ENCODE measurements around the gene MRPL20. TPM values are rescaled to one million over a fixed set of nuclear protein-coding genes. Genes with fewer than 3 reads are reported as not detected.

MRPL20 gene
- total RNA-seq, 6 experiments from 2014 or later: 131 to 154 (median 141) TPM

GRCh38 chr1:1360506-1361169 is 46.5 kb downstream of the MRPL20 start:
- Mint-ChIP-seq H3K9me3 (no peaks in the 10 kb centered on the region), H3K27ac (peak overlapping the region; percentile 93), H3K27me3 (ENCODE audit: insufficient read depth) (peaks cover 2% of the 10 kb centered on the region), H3K36me3 (ENCODE audit: low read depth) (peaks cover 7% of the 10 kb centered on the region), H3K4me1 (ENCODE audit: low read depth) (peaks cover 37% of the 10 kb centered on the region), H3K4me3 (peak overlapping the region; percentile 97)
- no peak for TF ChIP-seq CTCF (IDR thresholded peaks at IDR 0.05)
- peak; percentile 96 for DNase-seq

- Mint-ChIP-seq H3K4me1 (ENCODE audit: low read depth) (peaks cover 37% of the 10 kb centered on the region), H3K27me3 (ENCODE audit: insufficient read depth) (peaks cover 2% of the 10 kb centered on the region), H3K36me3 (ENCODE audit: low read depth) (peaks cover 7% of the 10 kb centered on the region), H3K4me3 (peak overlapping the region; percentile 97), H3K27ac (peak overlapping the region; percentile 93), H3K9me3 (no peaks in the 10 kb centered on the region)
- peak; percentile 72 for DNase-seq
- TF ChIP-seq CTCF (IDR thresholded peaks at IDR 0.05): no peak
Measured at GRCh38 chr1:1359664-1360468, 47.2 kb downstream of the MRPL20 start.

- Mint-ChIP-seq H3K36me3 (ENCODE audit: low read depth) (peaks cover 7% of the 10 kb centered on the region), H3K27me3 (ENCODE audit: insufficient read depth) (peaks cover 2% of the 10 kb centered on the region), H3K4me1 (ENCODE audit: low read depth) (peaks cover 37% of the 10 kb centered on the region), H3K9me3 (no peaks in the 10 kb centered on the region), H3K4me3 (peak overlapping the region; percentile 97), H3K27ac (peak overlapping the region; percentile 93)
- peak; percentile 73 for DNase-seq
- no peak for TF ChIP-seq CTCF (IDR thresholded peaks at IDR 0.05)
Measured at GRCh38 chr1:1359308-1359663, 47.8 kb downstream of the MRPL20 start.

GRCh38 chr1:1358433-1359271 is 48.4 kb downstream of the MRPL20 start, which contains the start of gene MXRA8:
Gene MXRA8, minus strand, starts transcription at chr1:1358555. Its CDS starts 51 bp downstream, at chr1:1358504.
- peaks cover 7% of the 10 kb centered on the region for H3K36me3 Mint-ChIP-seq (ENCODE audit: low read depth)
- no peaks in the 10 kb centered on the region for H3K9me3 Mint-ChIP-seq
- H3K4me1 Mint-ChIP-seq (ENCODE audit: low read depth): peaks cover 37% of the 10 kb centered on the region
- peak; percentile 76 for DNase-seq
- peaks cover 5% of the 10 kb centered on the region for H3K27me3 Mint-ChIP-seq (ENCODE audit: insufficient read depth)
- peak within 1 kb of the TSS; percentile 97 for H3K4me3 Mint-ChIP-seq
- H3K27ac Mint-ChIP-seq: peak within 1 kb of the TSS; percentile 93
- TF ChIP-seq CTCF (IDR thresholded peaks at IDR 0.05): no peak

- Mint-ChIP-seq H3K36me3 (ENCODE audit: low read depth) (peaks cover 8% of the 10 kb centered on the region), H3K9me3 (no peaks in the 10 kb centered on the region), H3K27ac (peak overlapping the region; percentile 93), H3K27me3 (ENCODE audit: insufficient read depth) (peaks cover 5% of the 10 kb centered on the region), H3K4me1 (ENCODE audit: low read depth) (peaks cover 37% of the 10 kb centered on the region), H3K4me3 (peak overlapping the region; percentile 97)
- TF ChIP-seq CTCF (IDR thresholded peaks at IDR 0.05): no peak
- DNase-seq: no peak
Measured at GRCh38 chr1:1357871-1358432, 49.1 kb downstream of the MRPL20 start.

All from HFFc6 (cell line).